H1 (cell line): ENCODE data around the gene MANF. TPM values are rescaled to one million over a fixed set of nuclear protein-coding genes. Genes with fewer than 3 reads are reported as not detected.

Source experiments
- CTCF ChIA-PET: fragments of 300-600 bp; sonication (Branson Sonifier 250); formaldehyde crosslinking; loops from one replicate; lab custom pipeline; 2021; ENCODE audit not compliant: partially characterized antibody; lab: Charles Lee
- POLR2A ChIA-PET: fragments of 300-600 bp; sonication (Branson Sonifier 250); formaldehyde crosslinking; loops from one replicate; lab custom pipeline; 2021; ENCODE audit warnings: inconsistent platforms; ENCODE audit not compliant: partially characterized antibody; lab: Charles Lee
- DNase-seq, 2 experiments: peaks; one replicate each; pipeline versions ENCODE4 v3.0.0 to v3.0.0-alpha.2; 2010 to 2022; ENCODE audit warnings: low spot score in 2 of 2, low read depth in 1 of 2, mixed read lengths in 1 of 2
- FAIRE-seq: peaks from 2 replicates; lab custom pipeline; 2011; peaks lifted over from hg19 to GRCh38; lab: Jason Lieb, UNC
- H2AFZ ChIP-seq: 2 replicates; pipeline ENCODE4 v1.8.1; 2012; ENCODE audit warnings: low read length, inconsistent platforms
- H2AK5ac ChIP-seq: 2 replicates; pipeline ENCODE4 v1.6.1; 2013; ENCODE audit warnings: low read depth, low read length
- H2BK120ac ChIP-seq: replicated peaks from 2 replicates; pipeline ENCODE3; 2013; ENCODE audit warnings: low read depth, low read length, inconsistent platforms
- H2BK12ac ChIP-seq: 2 replicates; pipeline ENCODE4 v1.6.1; 2013; ENCODE audit warnings: low read depth, low read length
- H2BK15ac ChIP-seq: 2 replicates; pipeline ENCODE4 v1.6.1; 2013; ENCODE audit warnings: low read length
- H2BK20ac ChIP-seq: 2 replicates; pipeline ENCODE4 v1.6.1; 2013; ENCODE audit warnings: low read length
- H2BK5ac ChIP-seq: 2 replicates; pipeline ENCODE4 v1.6.1; 2013; ENCODE audit warnings: low read depth, low read length
- H3K14ac ChIP-seq: 2 replicates; pipeline ENCODE4 v1.6.1; 2013; ENCODE audit warnings: inconsistent platforms; ENCODE audit not compliant: insufficient read length
- H3K18ac ChIP-seq: 2 replicates; pipeline ENCODE4 v1.6.1; 2013; ENCODE audit warnings: low read length; ENCODE audit errors: extremely low read depth
- H3K23ac ChIP-seq: 2 replicates; pipeline ENCODE4 v1.6.1; 2013; ENCODE audit warnings: inconsistent platforms; ENCODE audit not compliant: insufficient read length
- H3K23me2 ChIP-seq: 2 replicates; pipeline ENCODE4 v1.6.1; 2013; ENCODE audit warnings: low read depth, low read length
- H3K27ac ChIP-seq: 2 replicates; pipeline ENCODE4 v1.6.1; 2011; ENCODE audit warnings: low read depth, low read length, inconsistent platforms
- H3K27me3 ChIP-seq, 4 experiments: replicated peaks in 1 of 4; 1 replicate in 1 of 4; 2 replicates in 3 of 4; pipeline versions ENCODE4 v1.6.1 to v1.8.1; 2011 to 2013; ENCODE audit warnings: low read length in 3 of 4, mild to moderate bottlenecking in 3 of 4, inconsistent platforms in 2 of 4, mixed read lengths in 2 of 4, moderate library complexity in 1 of 4; ENCODE audit not compliant: control insufficient read depth in 3 of 4, insufficient read depth in 3 of 4; ENCODE audit errors: extremely low read depth in 1 of 4
- H3K36me3 ChIP-seq, 4 experiments: 2 replicates each; pipeline versions ENCODE4 v1.6.1 to v1.8.1; 2011 to 2013; ENCODE audit warnings: mild to moderate bottlenecking in 4 of 4, low read length in 3 of 4, moderate library complexity in 2 of 4, control low read depth in 1 of 4, inconsistent platforms in 1 of 4; ENCODE audit not compliant: insufficient read depth in 4 of 4, control insufficient read depth in 2 of 4
- H3K4ac ChIP-seq: replicated peaks from 2 replicates; pipeline ENCODE3; 2013; ENCODE audit warnings: low read length, low read depth, mixed read lengths, inconsistent platforms; ENCODE audit not compliant: insufficient read length
- H3K4me1 ChIP-seq, 4 experiments: replicated peaks in 1 of 4; 1 replicate in 1 of 4; 2 replicates in 3 of 4; pipeline versions ENCODE4 v1.6.1 to v1.8.1; 2011 to 2013; ENCODE audit warnings: low read length in 3 of 4, inconsistent platforms in 2 of 4, mixed read lengths in 1 of 4; ENCODE audit not compliant: insufficient read depth in 4 of 4, control insufficient read depth in 3 of 4
- H3K4me2 ChIP-seq, 2 experiments: 2 replicates each; pipeline versions ENCODE4 v1.6.1 to v1.8.1; 2011 to 2013; ENCODE audit warnings: low read depth in 2 of 2, low read length in 2 of 2, control low read depth in 1 of 2, inconsistent platforms in 1 of 2, mild to moderate bottlenecking in 1 of 2; ENCODE audit not compliant: insufficient read depth in 1 of 2
- H3K4me3 ChIP-seq, 4 experiments: fragments of 200-600, 300-600 bp in 1 of 4; sonication (generic), shearing (Covaris generic), sonication (Bioruptor Twin) in 1 of 4; 2 replicates each; pipeline versions ENCODE4 v1.5.1 to v1.8.1; 2011 to 2016; ENCODE audit warnings: low read length in 4 of 4, low read depth in 3 of 4, control low read depth in 2 of 4, inconsistent platforms in 2 of 4, mild to moderate bottlenecking in 2 of 4, mixed read lengths in 1 of 4, moderate library complexity in 1 of 4; ENCODE audit not compliant: insufficient read depth in 2 of 4; ENCODE audit errors: extremely low read depth in 1 of 4
- H3K56ac ChIP-seq: replicated peaks from 2 replicates; pipeline ENCODE3; 2013; ENCODE audit warnings: low read depth, mild to moderate bottlenecking, mixed read lengths, low read length, inconsistent platforms; ENCODE audit not compliant: insufficient read length
- H3K79me1 ChIP-seq: 2 replicates; pipeline ENCODE4 v1.6.1; 2013; ENCODE audit warnings: low read depth, low read length, control low read depth
- H3K79me2 ChIP-seq, 2 experiments: 2 replicates each; pipeline versions ENCODE4 v1.6.1 to v1.8.1; 2012 to 2013; ENCODE audit warnings: low read length in 2 of 2, mild to moderate bottlenecking in 2 of 2, inconsistent platforms in 1 of 2; ENCODE audit not compliant: insufficient read depth in 2 of 2, control insufficient read depth in 1 of 2
- H3K9ac ChIP-seq, 4 experiments: replicated peaks in 1 of 4; 1 replicate in 1 of 4; 2 replicates in 3 of 4; pipeline versions ENCODE4 v1.6.1 to v1.8.1; 2011 to 2013; ENCODE audit warnings: low read depth in 3 of 4, low read length in 3 of 4, control low read depth in 2 of 4, mild to moderate bottlenecking in 2 of 4, moderate library complexity in 2 of 4, inconsistent platforms in 1 of 4; ENCODE audit errors: extremely low read depth in 1 of 4
- H3K9me3 ChIP-seq, 2 experiments: 2 replicates each; pipeline versions ENCODE4 v1.6.1 to v1.8.1; 2012 to 2013; ENCODE audit warnings: mild to moderate bottlenecking in 2 of 2, moderate library complexity in 2 of 2, control low read depth in 1 of 2, inconsistent platforms in 1 of 2, low read depth in 1 of 2, low read length in 1 of 2, mixed read lengths in 1 of 2; ENCODE audit not compliant: insufficient read depth in 2 of 2
- H4K20me1 ChIP-seq, 2 experiments: replicated peaks in 1 of 2; 2 replicates each; pipeline versions ENCODE3 to v1.8.1; 2011 to 2013; ENCODE audit warnings: inconsistent platforms in 2 of 2, low read length in 2 of 2, mild to moderate bottlenecking in 1 of 2; ENCODE audit not compliant: insufficient read depth in 2 of 2, control insufficient read depth in 1 of 2
- H4K5ac ChIP-seq: 2 replicates; pipeline ENCODE4 v1.6.1; 2013; ENCODE audit warnings: low read length, low read depth, mixed read lengths, inconsistent platforms; ENCODE audit not compliant: insufficient read length
- H4K8ac ChIP-seq: 2 replicates; pipeline ENCODE4 v1.8.0; 2013; ENCODE audit warnings: mild to moderate bottlenecking, moderate library complexity, low read length, inconsistent platforms; ENCODE audit not compliant: insufficient read depth; ENCODE audit errors: extremely low read depth
- H4K91ac ChIP-seq: replicated peaks from 2 replicates; pipeline ENCODE3; 2013; ENCODE audit warnings: low read length, mixed read lengths, inconsistent platforms; ENCODE audit not compliant: insufficient read length
- ASH2L ChIP-seq: fragments of 200-600, 300-600 bp; sonication (generic); IDR thresholded peaks from one replicate; pipeline ENCODE4 v1.7.1; 2017; ENCODE audit warnings: low read length
- BRCA1 ChIP-seq: IDR thresholded peaks from 2 replicates; pipeline ENCODE4 v1.6.1; 2012; ENCODE audit warnings: low read depth, low read length, improper control_type of control experiment
- CHD1 ChIP-seq: IDR thresholded peaks from 2 replicates; pipeline ENCODE4 v1.6.1; 2012; ENCODE audit warnings: low read depth, low read length, improper control_type of control experiment
- CHD2 ChIP-seq: IDR thresholded peaks from 2 replicates; pipeline ENCODE4 v1.6.1; 2012; ENCODE audit warnings: low read length, improper control_type of control experiment
- EGR1 ChIP-seq: IDR thresholded peaks from 2 replicates; pipeline ENCODE4 v1.6.1; 2011; ENCODE audit warnings: low read depth, low read length, borderline replicate concordance
- POLR2A ChIP-seq, 2 experiments: IDR thresholded peaks; 1 replicate in 1 of 2; 2 replicates in 1 of 2; pipeline ENCODE4 v1.6.1; 2011; ENCODE audit warnings: low read depth in 2 of 2, low read length in 2 of 2, mild to moderate bottlenecking in 2 of 2; ENCODE audit errors: control extremely low read depth in 1 of 2
- POLR2AphosphoS5 ChIP-seq: IDR thresholded peaks from 2 replicates; pipeline ENCODE4 v1.6.1; 2011; ENCODE audit warnings: low read depth, low read length
- RNF2 ChIP-seq: fragments of 200-900, 300-1000 bp; sonication (generic); IDR thresholded peaks from 2 replicates; pipeline ENCODE4 v1.7.1; 2016; ENCODE audit warnings: borderline replicate concordance, low read depth, mild to moderate bottlenecking, antibody characterized with exemption, low read length; ENCODE audit not compliant: poor library complexity, severe bottlenecking; ENCODE audit errors: missing control alignments
- SP4 ChIP-seq: IDR thresholded peaks from 2 replicates; pipeline ENCODE4 v1.6.1; 2012; ENCODE audit warnings: low read length, inconsistent platforms
- WGBS, 2 experiments: shearing (Covaris generic) in 1 of 2; methylation state at CpG; one replicate each; pipeline versions ENCODE4 v1.1.6 to v1.1.7; 2013 to 2015; ENCODE audit warnings: low lambda C conversion rate in 2 of 2, mixed read lengths in 2 of 2, inconsistent platforms in 1 of 2, low coverage in 1 of 2, missing lambda C conversion rate in 1 of 2; ENCODE audit not compliant: insufficient replicate concordance in 2 of 2, insufficient coverage in 1 of 2, insufficient read length in 1 of 2; ENCODE audit errors: extremely low coverage in 1 of 2, missing lambda C conversion rate in 1 of 2; 5-methylcytosine and 5-hydroxymethylcytosine counted together
- polyA plus RNA-seq, 7 experiments: library from polyadenylated mRNA; depleted of rRNA in 3 of 7; stranded (reverse) in 5 of 7; unstranded in 2 of 7; fragments of >200 nt in 5 of 7; fragments of 200-250 nt in 2 of 7; gene quantifications; 1 replicate in 5 of 7; 2 replicates in 1 of 7; 4 replicates in 1 of 7; pipeline versions ENCODE4 v1.2.1 to v1.2.3, GENCODE V29; 2011 to 2013; ENCODE audit warnings: missing spikeins in 2 of 7, mixed read lengths in 2 of 7
- total RNA-seq: library from RNA; stranded (reverse); fragmentation: NEBNext Ultra II Directional; extraction: Animal tissue kit (Norgen Biotek cat#: 25700); gene quantifications from 2 replicates; pipeline ENCODE4 v1.2.1, GENCODE V29; 2021
- TF ChIP-seq, protein P1 (sequence below): IDR thresholded peaks from 2 replicates; pipeline ENCODE4 v1.6.1; 2012; ENCODE audit warnings: inconsistent platforms
- TF ChIP-seq, protein P2 (sequence below): IDR thresholded peaks from 2 replicates; pipeline ENCODE4 v1.6.1; 2011; ENCODE audit warnings: low read depth, mild to moderate bottlenecking, low read length; ENCODE audit not compliant: insufficient read depth

Gene MANF
- total and polyA plus RNA-seq, 2 of the 8 experiments (the other 6 are each of a cell fraction or from before 2014, with no cell fraction given): 37.5 to 159 TPM

DNA sequence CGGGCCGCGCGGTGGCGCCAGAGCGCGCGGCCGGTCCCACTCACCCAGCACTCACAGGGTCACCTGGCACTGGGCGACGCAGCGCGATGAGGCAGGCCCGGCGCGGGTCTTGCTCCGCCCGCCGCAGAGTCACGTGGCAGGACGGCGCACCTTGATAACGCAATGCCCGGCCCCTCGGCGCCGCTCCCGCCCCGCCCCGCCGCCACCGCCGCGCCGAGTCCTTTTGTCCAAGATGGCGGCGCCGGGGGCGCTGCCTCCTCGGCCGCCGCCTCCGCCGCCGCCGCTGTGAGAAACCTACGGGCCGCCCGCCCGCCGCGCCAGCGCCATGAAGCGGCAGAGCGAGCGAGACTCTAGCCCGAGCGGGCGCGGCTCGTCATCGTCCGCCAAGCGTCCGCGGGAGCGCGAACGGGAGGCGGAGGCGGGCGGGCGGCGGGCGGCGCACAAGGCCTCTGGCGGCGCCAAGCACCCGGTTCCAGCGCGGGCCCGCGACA lies 6.0 kb downstream of the MANF start, which contains the start of gene RBM15B:
RBM15B (plus strand) TSS at position 211 of the 491 bp plus-strand sequence; CDS start at position 326, 115 bp downstream.
- Histone ChIP-seq H3K56ac (peak within 1 kb of the TSS; percentile 70), H2AK5ac (0 out of 2 replicates have a peak within 1 kb of the TSS, but pooled peaks have one; percentile 17), H3K23me2 (peaks cover 9% of the 10 kb centered on the region; the same call in 1 of the 2 replicates), H2BK5ac (peak within 1 kb of the TSS; percentile 74), H4K20me1 (peaks cover 32 to 54% of the 10 kb centered on the region in 2 experiments), H3K9me3 (no peaks in the 10 kb centered on the region; a peak in 1 of 4 replicates), H3K4me2 (peak within 1 kb of the TSS; percentile 52 to 89), H3K27me3 (no peaks in the 10 kb centered on the region), H3K4me3 (peak within 1 kb of the TSS; percentile 75 to 90 (median 82)), H2BK15ac (no peak within 1 kb of the TSS; the same call in 1 of the 2 replicates), H4K8ac (peak within 1 kb of the TSS; percentile 99), H3K4me1 (peaks cover 4 to 30% (median 17%) of the 10 kb centered on the region in 4 experiments), H3K23ac (no peak within 1 kb of the TSS), H3K79me1 (peaks cover 17% of the 10 kb centered on the region), H2BK20ac (no peak within 1 kb of the TSS), H3K27ac (peak within 1 kb of the TSS; percentile 81), H4K5ac (peak within 1 kb of the TSS; percentile 57), H3K79me2 (peaks cover 29 to 62% of the 10 kb centered on the region in 2 experiments), H3K4ac (peak within 1 kb of the TSS; percentile 91), H2BK12ac (no peak within 1 kb of the TSS), H3K36me3 (peaks cover 32 to 75% (median 48%) of the 10 kb centered on the region in 4 experiments), H2BK120ac (no peak within 1 kb of the TSS), H4K91ac (peak within 1 kb of the TSS; percentile 81), H3K14ac (no peak within 1 kb of the TSS), H2AFZ (no peak within 1 kb of the TSS), H3K18ac (peak within 1 kb of the TSS; percentile 72; the same call in 1 of the 2 replicates), H3K9ac (peak within 1 kb of the TSS; percentile 89 to 100 (median 94))
- CTCF ChIA-PET: interaction anchor here (0.9 to 7.2 kb wide), 7 partner anchors 9 to 775 kb away, joined by 3 to 53 read pairs (median 6); partner anchors contain the start of gene MAPKAPK3
- DNase-seq (peak; percentile 93 to 98), FAIRE-seq (no peak)
- POLR2A ChIA-PET: interaction anchor here (0.8 to 2.0 kb wide), 10 partner anchors 9 to 822 kb away, joined by 3 to 6 read pairs (median 3); partner anchors contain the start of genes DCAF1 and RAD54L2
- 1% methylated on average over 55 of the region's 83 CpGs; no CpG with 5 or more reads in 1 of the 2 experiments for WGBS, 2 experiments
- TF ChIP-seq RNF2: no peak
- TF ChIP-seq EGR1: 0 out of 2 replicates have a peak, but pooled peaks have one; percentile 26
- TF ChIP-seq CHD2: no peak; the same call in 1 of the 2 replicates
- TF ChIP-seq, protein P1, sequence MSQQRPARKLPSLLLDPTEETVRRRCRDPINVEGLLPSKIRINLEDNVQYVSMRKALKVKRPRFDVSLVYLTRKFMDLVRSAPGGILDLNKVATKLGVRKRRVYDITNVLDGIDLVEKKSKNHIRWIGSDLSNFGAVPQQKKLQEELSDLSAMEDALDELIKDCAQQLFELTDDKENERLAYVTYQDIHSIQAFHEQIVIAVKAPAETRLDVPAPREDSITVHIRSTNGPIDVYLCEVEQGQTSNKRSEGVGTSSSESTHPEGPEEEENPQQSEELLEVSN: peak; percentile 79
- no peak for TF ChIP-seq BRCA1
- 0 out of 2 replicates have a peak, but pooled peaks have one; percentile 46 for TF ChIP-seq CHD1
- peak; percentile 54 for TF ChIP-seq ASH2L
- TF ChIP-seq SP4: 0 out of 2 replicates have a peak, but pooled peaks have one; percentile 71
- TF ChIP-seq, protein P2, sequence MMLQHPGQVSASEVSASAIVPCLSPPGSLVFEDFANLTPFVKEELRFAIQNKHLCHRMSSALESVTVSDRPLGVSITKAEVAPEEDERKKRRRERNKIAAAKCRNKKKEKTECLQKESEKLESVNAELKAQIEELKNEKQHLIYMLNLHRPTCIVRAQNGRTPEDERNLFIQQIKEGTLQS: peak; percentile 98
- peak; percentile 79 for TF ChIP-seq POLR2AphosphoS5
- peak in 1 of 2 experiments; percentile 94; a peak in 2 of 3 replicates for TF ChIP-seq POLR2A (IDR thresholded peaks at IDR 0.05; ENCODE audit: control extremely low read depth in 1 of 2, low read depth in 2 of 2, low read length in 2 of 2)
